C4-2B (cell line): Measurements from ENCODE around the gene ALKBH5.

Source experiments
- CTCF ChIP-seq: fragments of 450-650 bp; conservative IDR thresholded peaks from 2 replicates; pipeline ENCODE4 v1.5.1; 2017; ENCODE audit warnings: mild to moderate bottlenecking
- ZFX ChIP-seq: fragments of 450-650 bp; IDR thresholded peaks from 2 replicates; pipeline ENCODE4 v1.6.1; 2017

GRCh38 chr17:18167421-18167820 lies 16.2 kb upstream of the ALKBH5 start:
- TF ChIP-seq CTCF (no peak), ZFX (no peak)
